GM12865 (cell line): ENCODE data around the gene GLIPR2.

Experiments used
- DNase-seq: peaks from one replicate; pipeline ENCODE4 v3.0.0; 2010; ENCODE audit warnings: low read depth
- H3K4me3 ChIP-seq: 2 replicates; pipeline ENCODE4 v1.5.1; 2011; ENCODE audit warnings: mild to moderate bottlenecking, low read depth, low read length, control low read depth
- CTCF ChIP-seq: IDR thresholded peaks from 2 replicates; pipeline ENCODE4 v1.5.1; 2011; ENCODE audit warnings: low read length, control low read depth, low read depth, inconsistent platforms; ENCODE audit not compliant: insufficient read depth; ENCODE audit errors: missing control alignments

The GLIPR2 gene

GRCh38 chr9:36121971-36122370 lies 14.6 kb upstream of the GLIPR2 start:
- no peak overlapping the region for H3K4me3 ChIP-seq

GRCh38 chr9:36123515-36123914 lies 13.0 kb upstream of the GLIPR2 start:
- H3K4me3 ChIP-seq = no peak overlapping the region
- no peak for DNase-seq
- TF ChIP-seq CTCF = no peak

More at GRCh38 chr9:36121971-36122370, 14.6 kb upstream of the GLIPR2 start:
- TF ChIP-seq CTCF = no peak
- DNase-seq = no peak

DNA sequence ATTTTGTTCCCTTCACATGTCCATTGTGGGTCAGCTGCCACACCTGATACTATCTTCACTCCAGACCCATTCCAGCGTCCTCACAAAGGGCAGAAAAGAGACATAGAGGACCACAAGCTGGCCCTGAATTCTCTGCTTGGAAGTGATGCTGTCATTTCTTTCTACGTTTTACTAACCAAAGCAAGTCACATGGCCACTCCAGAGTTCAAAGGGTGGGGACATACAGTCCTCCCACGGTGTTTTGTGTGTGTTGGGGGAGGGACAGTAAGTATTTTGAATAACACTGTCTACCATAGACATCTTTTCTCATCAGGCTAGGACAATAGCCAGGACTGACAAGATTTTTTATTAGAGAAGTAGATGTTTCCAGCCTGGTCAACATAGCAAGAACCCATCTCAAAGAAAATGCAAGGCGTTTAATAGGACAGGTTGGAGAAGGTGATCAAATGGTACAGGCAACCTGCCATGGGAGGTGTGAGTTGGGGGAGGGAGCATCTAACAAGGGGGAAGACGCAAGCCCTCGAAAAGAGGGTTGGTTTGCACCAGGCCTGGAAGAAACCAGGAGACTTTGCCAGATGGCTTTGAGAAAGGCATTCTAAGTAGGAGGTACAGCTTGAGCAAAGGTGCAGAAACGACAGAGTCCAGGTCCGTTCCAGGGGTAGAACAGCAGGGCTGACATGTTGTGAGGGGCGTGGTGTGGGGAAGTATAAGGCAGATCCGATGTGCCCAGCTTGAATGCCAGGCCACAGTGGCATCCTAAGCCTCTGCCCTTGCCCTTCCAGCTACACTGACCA lies 11.3 kb upstream of the GLIPR2 start:
- TF ChIP-seq CTCF = no peak
- no peak for DNase-seq
- H3K4me3 ChIP-seq = no peak overlapping the region

DNA sequence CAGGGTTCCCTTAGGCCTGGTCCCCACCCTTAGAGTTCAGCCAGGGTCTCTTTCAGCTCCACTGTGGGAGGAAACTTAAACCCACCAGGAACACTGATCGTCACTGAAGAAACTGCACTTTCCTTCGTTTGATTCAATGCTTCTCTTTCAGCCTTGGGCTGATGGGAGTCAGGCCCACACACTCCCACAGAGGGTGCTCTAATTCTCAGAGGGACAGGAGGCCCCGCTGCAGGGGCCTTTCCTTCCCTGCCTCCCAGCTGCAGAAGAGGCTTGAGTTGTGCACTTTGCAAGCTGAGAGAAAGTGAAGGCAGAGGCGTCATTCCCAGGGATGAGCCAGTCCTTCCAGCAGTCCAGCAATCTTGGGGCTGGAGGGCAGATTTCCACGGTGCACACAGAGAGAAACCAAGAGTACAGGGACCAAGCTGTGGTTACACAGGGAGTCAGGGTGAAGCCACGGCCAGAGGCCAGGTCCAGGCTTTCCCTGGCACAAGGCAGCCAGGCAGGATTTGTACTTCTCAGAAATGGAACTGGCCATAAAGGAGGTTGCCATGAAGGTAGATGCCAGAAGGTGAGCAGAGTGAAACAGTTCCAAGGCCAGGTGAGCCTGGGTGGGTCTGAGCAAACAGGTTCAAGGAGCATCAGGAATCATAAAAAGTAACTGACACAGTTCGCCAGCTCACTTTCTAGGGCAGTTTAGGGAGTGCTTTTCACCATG lies 10.4 kb upstream of the GLIPR2 start:
- no peak for DNase-seq
- TF ChIP-seq CTCF = no peak
- H3K4me3 ChIP-seq = no peak overlapping the region

DNA sequence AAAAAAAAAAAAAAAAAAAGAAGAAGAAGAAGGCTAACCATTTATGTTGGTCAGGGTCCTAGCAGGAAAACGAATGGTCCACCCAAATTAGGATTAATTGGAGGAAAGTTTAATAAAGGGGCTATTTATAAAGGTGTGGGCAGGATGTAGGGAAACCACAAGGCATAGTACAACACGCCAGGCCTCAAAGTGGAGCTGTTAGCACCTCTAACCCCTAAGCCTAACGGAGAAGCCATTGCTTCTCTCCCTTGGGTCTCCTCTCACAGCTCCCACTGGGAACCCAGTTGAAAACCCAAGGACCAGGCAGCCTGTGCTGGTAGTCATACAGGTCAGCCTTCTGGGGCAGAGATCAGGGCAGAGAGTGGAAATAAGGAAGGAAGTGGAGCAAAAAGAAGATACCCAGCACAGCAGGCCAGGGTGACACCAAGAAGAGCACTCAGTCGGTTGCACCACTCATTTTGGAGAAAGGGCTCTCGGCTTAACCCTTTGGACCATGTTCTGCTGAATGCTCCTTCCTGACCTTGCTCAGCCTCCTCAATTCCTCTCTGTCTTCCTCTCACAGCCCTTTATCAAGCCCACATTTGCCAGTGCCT lies 8.8 kb upstream of the GLIPR2 start:
- no peak for TF ChIP-seq CTCF
- H3K4me3 ChIP-seq = no peak overlapping the region
- no peak for DNase-seq

DNA sequence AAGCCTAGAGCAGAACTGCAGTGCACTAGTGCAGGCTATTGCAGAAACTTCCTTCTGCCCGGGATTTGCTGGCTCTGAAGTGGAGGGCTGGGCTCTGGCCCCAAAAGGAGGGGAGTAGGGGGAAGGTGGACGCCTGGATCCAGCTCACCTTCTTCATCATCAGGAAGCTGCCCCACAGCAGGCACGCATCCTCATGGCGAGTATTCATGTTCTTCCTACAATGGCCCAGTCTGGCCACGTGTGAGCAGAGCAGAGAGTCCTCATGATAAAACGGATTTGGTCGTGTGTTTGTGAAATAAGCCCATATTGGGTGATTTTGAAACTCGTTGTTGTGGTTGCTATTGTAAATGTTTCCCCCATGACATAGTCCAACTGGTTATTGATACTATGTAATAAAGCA lies 8.2 kb upstream of the GLIPR2 start:
- no peak overlapping the region for H3K4me3 ChIP-seq
- TF ChIP-seq CTCF = no peak
- no peak for DNase-seq
